Stimulated activated CD4-positive, alpha-beta T cell treated with anti-CD3 and anti-CD28 coated beads, Interleukin-12 subunit alpha, Interleukin-12 subunit beta, amount 100 ng/mL, for 24 hours (primary cell): ENCODE measurements around the gene CLDN15.
A peak's percentile ranks its signal among the peaks of the same experiment; 100 is the strongest.
"Not testable (repeated sequence)": the region's sequence is repeated elsewhere in the genome, so short reads cannot be mapped to it uniquely, and the experiment has no call there.

Source experiments
- DNase-seq, 2 experiments: peaks; one replicate each; pipeline ENCODE4 v3.0.0-alpha.2; 2020; ENCODE audit warnings: low read depth in 2 of 2

The CLDN15 gene

DNA sequence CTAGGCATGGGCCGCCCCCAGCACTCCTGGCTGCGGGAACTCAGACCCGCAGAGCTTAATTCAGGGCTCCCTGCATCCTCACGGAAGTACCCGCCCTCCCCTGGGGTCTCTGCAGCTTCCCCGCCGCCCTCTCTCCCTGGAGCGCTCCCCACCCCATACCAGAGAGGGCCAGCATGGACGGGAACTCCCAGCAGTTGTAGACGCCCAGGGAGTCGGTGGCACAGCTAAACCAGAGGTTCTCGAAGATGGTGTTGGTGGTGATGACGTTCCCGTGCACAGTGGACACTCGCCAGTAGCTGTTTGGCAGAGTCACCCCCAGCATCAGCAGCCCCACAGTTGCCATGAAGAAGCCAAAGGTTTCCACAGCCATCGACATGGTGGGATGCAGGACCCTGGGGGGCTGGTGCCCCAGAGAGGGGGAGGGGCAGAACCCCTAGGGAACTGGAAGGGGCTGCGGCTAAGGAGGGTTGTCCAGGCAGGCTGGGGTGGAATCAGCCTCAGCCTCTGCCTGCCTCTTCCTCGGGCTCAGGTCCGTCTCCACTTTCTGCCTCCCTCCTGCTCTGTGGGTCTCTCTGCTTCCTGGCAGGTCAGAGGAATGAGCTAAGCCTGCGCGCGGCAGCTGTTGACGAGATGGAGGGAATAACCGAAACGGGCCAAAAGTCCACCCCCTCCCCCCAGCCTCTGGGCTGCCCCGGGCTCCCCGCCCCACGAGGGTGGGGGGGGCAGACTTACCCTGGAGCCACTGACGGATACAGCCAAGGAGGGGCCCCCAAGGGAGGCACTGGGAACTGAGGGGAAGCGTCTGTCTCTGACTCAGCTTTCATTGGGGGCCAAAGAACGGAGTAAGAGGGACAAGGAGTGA, at the start of gene CLDN15:
Gene CLDN15, minus strand, starts transcription at position 597 of the 862 bp plus-strand sequence. Its CDS starts 221 bp downstream, at position 376.
- no peak for DNase-seq

- no peak for DNase-seq
These were observed 49.4 kb upstream of the CLDN15 start for GRCh38 chr7:101287032-101287431.

GRCh38 chr7:101285880-101286279, 48.3 kb upstream of the CLDN15 start:
- not testable (repeated sequence) for DNase-seq

GRCh38 chr7:101285171-101285570, 47.6 kb upstream of the CLDN15 start:
- DNase-seq: no peak

GRCh38 chr7:101280912-101281311, 43.3 kb upstream of the CLDN15 start:
- not testable (repeated sequence) for DNase-seq

DNA sequence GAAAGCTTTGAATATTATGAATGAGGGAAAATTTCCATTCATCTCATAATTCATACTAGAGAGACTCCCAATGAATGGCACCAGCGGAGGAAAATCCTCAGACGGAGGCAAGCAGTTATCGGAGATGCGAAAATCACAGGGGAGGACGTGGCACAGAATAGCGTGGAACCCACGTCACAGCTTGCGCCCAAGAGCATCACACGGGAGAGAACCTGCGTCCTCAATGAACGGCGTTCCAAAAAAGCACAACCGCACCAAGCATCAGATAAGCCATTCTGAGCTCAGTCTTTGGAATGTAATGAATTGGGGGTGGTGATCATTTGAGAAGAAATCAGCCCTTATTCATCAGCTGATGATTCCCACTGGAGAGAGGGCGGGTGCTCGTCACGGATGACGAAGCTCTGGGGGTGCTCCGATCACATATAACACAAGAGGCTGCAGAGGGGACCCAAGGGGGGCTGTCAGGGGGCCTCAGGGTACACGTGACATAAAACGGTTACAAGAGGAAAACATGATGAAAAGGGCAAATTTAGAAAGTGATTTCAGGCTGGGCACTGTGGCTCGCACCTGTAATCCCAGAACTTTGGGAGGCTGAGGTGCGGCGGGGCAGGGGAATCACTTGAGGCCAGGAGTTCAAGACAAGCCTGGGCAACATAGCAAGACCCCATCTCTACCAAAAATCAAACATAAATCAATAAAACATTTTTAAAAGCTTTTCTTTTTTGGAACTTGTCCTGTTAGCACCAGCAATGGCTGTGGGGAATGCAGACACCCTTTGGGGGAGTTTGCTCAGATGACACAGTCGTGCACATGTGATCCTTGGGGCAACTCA, 41.1 kb upstream of the CLDN15 start:
- no peak for DNase-seq

- DNase-seq: no peak
These were observed 39.6 kb upstream of the CLDN15 start for GRCh38 chr7:101277155-101277554.

GRCh38 chr7:101273206-101273605, 35.6 kb upstream of the CLDN15 start:
- DNase-seq: no peak

- no peak for DNase-seq
These were observed 33.4 kb upstream of the CLDN15 start for GRCh38 chr7:101271021-101271420.

GRCh38 chr7:101269664-101270063, 32.1 kb upstream of the CLDN15 start:
- no peak for DNase-seq

GRCh38 chr7:101265622-101266516, 28.3 kb upstream of the CLDN15 start:
- DNase-seq: no peak

DNA sequence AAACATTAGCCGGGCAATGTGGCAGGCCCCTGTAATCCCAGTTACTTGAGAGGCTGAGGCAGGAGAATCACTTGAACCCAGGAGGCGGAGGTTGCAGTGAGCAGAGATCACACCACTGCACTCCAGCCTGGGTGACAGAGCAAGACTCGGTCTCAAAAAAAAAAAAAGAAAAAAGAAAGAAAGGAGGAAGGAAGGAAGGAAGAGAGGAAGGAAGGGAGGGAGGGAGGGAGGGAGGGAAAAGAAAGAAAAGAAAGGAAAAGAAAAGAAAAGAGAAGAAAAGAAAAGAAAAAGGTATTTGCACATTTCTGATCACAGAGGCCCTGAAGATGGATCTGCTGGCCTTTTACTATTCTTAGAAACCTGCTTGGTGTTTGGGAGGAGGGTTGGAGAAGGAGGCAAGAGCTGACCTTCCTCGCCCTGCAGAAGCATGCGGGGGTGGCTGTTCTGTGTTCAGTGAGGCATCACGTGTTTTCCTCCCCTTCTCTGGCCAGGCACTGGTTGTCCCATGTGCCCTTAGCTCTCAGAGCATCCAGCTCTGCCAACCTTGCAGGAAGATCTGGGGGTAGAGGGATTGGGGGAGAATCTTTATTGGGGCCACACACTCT, 26.6 kb upstream of the CLDN15 start:
- not testable (repeated sequence) for DNase-seq

DNA sequence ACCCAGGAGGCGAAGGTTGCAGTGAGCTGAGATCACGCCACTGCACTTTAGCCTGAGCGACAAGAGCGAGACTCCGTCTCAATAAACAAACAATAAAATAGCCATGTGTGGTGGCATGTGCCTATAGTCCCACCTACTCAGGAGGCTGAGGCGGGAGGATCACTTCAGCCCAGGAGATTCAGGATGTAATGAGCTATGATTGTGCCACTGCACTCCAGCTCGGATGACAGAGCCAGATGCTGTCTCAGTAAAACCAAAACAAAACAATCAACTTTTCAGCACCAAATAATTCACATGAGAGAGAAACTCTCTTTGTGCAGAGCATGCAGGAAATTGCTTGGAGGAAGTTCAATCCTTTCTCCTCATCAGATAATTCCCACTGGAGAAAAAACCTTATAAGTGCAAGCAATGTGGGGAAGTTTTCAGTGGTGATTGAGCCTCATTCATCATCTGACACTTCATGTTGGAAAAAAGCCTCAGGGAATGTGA, 20.7 kb upstream of the CLDN15 start:
- no peak for DNase-seq

DNA sequence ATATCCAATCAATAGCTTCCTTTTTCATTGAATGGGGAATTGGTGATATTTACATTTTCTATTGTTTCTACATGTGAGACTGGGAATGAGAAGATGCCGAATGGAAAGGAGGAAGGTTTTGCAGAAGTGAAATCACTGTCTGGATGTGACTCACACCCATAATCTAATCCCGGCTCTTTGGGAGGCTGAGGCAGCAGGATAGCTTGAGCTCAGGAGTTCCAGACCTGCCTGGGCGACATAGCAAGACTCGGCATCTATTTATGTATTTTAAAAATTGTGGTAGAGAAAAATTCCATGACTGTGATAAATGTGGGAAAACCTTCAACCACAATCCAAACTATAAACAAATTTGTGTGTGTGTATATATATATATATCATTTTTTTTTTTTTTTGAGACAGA, 18.2 kb upstream of the CLDN15 start:
- DNase-seq: no peak

DNA sequence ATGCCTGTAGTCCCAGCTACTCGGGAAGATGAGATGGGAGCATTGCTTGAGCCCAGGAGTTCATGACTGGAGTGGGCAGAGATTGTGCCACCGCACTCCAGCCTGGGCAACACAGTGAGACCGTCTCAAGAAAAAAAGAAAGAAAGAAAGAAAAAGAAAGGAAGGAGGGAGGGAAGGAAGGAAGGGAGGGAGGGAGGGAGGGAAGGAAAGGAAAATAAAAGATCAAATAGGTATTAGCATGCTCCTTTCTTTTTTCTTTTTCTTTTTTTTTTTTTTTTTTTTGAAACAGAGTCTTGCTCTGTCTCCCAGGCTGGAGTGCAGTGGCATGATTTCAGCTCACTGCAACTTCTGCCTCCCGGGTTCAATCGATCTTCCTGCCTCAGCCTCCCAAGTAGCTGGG, 15.6 kb upstream of the CLDN15 start:
- DNase-seq: not testable (repeated sequence)

GRCh38 chr7:101251871-101252659, 14.5 kb upstream of the CLDN15 start:
- peak; percentile 97 to 99 for DNase-seq

DNA sequence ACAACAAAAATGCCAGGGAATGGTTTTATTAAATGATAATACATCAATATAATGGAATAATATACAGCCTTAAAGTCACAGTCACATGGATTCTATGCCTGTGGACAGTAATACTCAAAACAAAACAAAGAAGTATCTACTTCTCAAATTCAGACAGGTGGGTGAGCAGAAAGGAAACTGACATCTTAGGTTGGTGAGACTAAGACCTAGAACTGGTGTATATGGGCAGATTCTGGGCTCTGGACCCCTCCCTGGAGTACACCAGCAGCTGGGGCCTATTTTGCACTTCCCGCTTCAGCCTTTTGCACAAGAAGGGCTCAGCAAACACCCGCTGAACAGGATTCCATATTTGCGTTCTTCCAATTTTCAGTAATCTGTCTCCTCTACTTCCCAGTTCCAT, 12.7 kb upstream of the CLDN15 start:
- no peak for DNase-seq

GRCh38 chr7:101248276-101248675, 10.7 kb upstream of the CLDN15 start:
- DNase-seq: no peak

DNA sequence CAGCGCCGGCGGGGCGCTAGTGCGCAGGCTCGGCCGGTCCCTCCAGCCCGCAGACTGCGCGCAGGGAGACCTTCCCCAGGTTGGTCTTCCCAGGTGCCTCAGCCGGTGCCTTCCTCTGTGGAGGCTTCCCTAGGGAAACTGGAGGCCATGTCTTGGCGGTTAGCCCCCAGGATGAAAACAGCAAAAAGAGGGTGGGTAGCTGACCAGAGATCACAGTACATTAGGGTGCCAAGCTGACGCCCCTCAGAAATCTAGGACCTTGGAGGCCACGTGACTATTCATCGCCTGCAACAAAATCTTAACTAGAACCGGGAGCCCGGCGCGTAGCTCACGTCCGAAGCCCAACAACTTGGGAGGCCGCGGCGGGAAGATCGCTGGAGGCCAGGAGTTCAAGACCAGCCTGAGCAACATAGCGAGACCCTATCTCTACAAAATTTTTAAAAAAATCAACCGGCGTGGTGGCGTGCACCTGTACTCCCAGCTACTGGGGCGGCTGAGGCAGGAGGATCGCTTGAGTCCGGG, 7.6 kb upstream of the CLDN15 start:
- no peak for DNase-seq
